Activated gamma-delta T cell treated with Interleukin-2 at 50 U/mL for 16 hours (primary cell): ENCODE results near the gene CNPY1.
"Not testable (repeated sequence)": the region's sequence is repeated elsewhere in the genome, so short reads cannot be mapped to it uniquely, and the experiment has no call there.

ENCODE experiments used
- DNase-seq: peaks from one replicate; pipeline ENCODE4 v3.0.0-alpha.2; 2020

The CNPY1 gene

DNA sequence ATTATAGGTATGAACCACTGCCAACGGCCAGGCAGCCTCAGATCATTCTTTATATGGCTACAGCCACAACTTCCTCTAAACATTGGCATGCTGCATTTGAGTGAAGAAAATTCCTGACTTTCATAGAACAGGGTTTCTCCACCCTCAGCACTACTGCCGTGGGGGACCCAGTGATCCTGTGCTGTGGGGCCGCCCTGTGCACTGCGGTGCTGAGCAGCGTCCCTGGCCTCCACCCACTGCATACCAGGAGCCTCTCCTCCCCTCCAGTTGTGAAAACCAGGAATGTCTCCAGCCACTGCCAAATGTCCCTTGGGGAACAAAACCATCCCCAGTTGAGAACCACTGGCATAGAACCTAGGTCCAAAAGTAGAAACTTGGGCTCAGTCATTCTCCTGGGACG lies 15.8 kb downstream of the CNPY1 start:
- no peak for DNase-seq

DNA sequence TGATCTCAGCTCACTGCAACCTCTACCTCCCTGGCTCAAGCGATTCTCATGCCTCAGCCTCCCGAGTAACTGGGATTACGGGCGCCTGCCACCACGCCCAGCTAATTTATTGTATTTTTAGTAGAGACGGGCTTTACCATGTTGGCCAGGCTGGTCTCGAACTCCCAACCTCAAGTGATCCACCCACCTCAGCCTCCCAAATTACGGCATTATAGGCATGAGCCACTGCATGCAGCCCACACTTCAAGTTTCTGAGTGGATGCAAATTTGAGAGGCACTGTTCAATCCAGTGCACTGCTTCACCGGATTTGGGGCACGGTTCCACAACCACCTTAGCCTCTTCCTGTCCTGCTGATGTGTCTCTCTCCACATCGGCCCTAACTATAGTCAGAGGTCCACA lies 16.5 kb downstream of the CNPY1 start:
- no peak for DNase-seq

DNA sequence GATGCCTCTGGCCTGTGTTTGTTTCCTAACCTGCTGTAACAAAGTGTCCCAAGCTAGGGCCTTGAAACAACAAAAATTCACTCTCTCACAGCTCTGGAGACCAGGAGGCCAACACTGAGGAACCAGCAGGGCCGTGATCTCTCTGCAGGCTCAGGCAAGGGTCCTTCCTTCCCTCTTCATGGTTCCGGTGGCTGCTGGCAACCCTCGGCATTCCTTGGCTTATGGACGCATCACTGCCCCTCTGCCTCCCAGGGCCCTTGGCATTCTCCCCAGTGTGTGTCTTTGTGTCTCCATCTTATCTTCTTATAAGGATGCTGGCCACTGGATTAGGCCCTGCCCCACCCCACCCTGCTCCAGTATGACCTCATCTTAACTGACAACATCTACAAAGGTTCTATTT lies 17.0 kb downstream of the CNPY1 start:
- DNase-seq = no peak

DNA sequence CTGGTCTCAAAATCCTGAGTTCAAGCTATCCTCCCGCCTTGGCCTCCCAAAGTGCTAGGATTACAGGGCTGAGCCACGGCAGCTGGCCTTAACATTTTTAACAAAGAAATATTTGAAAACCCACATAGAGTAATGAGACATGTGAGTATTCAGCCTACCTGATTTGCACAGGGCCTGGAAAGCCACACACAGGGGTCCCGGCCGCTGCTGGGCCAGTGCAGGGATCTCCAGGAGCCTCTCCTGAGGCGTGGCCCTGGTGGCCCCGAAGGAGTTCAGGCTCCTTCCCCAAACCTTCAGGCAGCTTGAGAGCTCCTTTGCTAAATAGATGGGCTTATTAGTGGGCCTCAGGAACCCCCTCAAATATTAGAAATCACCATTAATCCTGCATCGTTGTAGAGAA lies 18.7 kb downstream of the CNPY1 start:
- no peak for DNase-seq

DNA sequence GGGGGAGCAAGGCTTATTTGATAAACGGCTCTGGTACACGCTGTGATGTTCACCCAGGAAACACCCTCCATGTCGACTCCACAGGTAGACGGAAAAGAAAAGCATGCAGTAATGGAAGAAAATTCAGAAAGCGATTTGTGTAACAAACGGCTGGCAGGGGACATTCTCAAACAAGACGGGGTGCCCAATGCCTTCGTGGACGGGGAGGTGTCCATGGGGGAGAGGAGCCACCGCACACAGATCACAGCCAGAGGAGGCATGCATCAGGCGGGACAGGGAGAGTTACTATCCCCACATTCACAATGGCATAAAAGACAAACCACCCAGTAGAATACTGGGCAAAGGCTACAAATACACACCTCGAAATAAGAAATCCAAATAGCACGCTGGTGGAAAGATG lies 20.1 kb downstream of the CNPY1 start:
- no peak for DNase-seq

DNA sequence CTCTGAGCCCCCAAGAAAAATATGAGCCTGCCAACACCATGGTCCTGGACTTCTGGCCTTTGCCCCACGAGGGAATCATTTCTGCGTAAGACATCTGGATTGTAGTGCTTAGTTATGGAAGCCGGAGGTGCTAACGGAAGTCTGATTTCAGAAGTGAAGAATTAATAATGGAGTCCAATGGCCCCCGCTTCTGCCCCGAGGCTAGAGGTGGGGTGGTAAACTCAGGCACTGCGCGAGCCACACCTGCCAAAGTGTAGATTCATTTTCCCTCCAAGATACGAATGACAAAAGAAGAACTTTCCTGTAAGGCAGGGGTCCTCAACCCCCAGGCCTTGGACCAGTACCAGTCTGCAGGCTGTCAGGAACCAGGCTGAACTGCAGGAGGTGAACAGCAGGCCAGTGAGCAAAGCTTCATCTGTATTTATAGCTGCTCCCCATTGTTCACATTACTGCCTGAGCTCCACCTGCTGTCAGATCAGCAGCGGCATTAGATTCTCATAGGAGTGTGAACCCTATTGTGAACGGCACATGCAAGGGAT lies 22.3 kb downstream of the CNPY1 start:
- DNase-seq = no peak

DNA sequence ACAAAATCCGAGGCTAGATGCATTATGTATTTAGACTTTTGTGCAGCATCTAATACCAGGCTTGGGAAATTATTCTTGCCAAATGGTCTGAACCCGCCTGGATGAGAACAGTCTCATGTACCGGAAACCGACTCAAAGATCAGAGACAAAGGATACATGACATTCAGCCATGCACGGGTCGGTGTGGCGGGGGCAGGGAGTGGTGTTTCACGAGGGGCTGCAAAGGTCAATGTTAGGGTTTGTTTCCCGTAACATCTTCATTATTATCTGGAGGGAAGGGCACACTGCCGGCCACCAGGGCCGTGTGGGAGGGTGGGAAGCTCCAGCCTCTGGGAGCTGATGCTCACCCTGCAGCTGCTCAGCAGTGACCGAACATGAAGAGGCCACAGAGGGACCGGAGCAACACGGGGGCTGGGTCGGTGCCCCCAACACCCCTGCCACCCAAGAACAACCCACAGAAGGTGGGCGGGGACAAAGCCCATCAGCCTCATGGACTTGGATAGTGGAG lies 23.1 kb downstream of the CNPY1 start:
- DNase-seq = no peak

DNA sequence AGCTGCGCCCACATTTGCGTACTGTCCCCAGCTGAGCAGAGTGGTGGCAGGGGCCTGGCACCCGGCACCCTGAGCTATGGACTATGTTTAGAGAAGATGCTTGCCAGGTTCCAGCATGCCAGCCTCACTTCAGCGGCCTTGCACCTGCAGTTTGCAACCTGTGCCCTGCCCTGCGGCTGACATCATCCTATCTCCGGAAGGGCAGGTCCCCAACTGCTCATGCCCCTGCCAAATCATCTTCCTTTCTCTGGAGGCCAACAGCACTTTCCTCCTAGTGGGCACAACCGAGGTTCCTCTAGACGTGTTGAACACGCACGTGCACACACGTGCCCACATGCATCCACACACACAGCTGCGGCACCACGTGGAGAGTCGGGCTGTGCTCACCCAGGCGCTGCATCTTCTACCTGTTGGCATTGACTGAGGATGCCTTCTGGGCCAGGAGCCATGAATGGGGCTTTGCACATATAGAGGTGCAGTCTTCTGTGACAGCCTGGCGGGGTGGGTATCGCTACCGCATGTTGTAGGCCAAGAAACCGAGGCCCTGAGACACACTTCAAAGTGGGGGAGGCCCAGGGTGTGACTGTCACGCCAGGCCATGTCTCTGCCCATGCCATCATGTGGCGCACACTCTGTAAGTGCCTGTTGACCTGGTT lies 24.5 kb downstream of the CNPY1 start:
- DNase-seq = no peak

DNA sequence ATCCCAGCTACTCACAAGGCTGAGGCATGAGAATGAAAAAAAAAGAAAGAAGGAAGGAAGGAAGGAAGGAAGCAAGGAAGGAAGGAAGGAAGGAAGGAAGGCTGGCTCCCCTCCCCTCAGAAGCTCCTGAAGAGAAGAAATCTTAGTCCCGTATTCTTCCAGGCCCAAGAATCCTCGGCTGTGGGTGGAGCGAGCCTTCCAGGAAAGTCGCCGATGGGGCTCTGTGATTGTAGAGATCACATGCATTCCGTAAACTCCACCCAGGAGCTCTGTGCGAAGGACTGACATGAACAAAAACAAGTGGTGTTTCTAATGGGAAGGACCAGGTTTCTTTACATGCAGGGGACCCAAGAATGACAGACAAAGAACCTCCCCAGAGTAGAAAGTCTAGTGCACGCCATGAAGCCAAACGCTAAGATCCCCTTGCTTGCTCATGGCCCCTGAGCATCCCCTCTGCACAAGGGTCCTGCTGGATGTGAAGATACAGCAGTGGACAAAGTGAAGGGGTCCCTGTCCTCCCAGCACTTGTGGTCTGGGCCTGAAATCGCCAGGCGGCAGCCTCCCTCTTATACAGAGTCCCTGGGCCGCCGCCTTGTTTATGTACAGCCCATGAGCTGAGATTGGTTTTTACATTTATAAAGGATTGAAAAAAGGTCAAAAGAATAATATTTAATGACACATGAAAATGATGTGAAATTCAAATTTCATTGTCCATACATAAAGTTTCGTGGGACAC lies 25.2 kb downstream of the CNPY1 start:
- DNase-seq = no peak

DNA sequence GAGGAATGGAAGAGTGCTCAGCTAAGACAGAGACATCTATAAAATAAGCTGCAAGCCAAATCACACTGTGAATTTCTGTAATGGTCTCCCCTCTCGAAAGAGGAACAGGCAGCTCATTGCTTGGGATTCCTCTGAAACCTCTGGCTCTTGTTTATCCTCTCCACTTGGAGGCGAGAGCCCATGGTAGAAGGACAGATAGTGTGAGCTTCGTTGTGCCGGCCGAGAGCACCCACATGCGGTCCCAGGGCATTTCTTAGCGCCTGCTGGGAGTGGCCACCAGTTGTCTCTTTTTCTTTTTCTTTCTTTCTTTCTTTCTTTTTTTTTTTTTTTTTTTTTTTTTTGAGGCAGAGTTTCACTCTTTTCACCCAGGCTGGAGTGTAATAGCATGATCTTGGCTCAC lies 26.2 kb downstream of the CNPY1 start:
- DNase-seq = no peak

DNA sequence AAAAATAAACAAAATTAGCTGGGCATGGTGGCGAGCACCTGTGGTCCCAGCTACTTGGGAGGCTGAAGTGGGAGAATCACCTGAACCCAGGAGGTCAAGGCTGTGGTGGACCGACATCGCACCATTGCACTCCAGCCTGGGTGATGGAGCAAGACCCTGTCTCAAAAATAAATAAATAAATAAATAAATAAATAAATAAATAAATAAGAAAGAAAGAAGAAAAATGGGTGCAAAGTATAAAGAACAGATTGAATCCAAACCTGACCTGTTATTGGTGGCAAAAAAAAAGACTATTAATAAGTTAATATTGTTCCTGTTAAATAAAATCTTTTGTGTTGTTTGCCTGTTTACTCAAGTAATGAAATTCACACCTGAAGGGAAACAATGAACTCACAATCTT lies 27.0 kb downstream of the CNPY1 start:
- DNase-seq = not testable (repeated sequence)

DNA sequence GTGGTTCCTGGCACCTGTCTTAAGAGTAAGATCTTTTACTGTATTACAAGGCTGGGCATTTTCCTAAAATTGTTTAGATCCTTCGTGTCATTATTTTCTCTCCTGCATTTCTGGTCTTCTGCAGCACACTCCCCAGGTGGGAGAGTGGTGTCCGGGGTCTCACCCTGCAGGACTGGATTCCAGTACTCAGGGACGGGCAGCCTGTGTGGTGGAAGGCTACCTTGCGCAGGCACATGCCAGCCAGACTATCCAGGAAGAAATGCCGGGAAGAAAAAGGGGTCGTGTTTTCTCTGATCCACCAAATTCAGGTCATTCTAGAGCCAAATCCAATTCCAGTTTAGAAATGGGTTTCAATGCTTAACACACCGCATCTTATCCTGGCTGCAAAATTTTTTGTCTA lies 27.7 kb downstream of the CNPY1 start:
- DNase-seq = no peak

DNA sequence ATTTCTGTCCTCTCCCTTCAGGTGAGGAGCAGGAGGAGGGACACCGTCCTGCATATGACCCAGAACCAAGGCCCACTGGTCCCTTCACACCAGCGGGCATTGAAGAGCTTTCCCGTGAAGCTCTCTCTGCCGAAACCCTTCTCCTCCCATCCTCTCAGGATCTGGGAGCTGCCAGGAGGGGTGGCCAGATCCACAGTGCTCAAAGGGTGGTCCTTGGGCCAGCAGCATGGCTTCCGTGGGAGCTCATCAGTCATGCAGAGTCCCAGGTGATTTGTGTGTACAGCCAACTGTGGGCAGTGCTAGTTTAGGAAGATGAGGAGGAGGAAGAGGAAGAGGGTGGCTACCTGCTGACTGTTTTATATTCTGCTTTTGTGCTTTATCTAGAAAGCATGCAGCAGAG lies 28.4 kb downstream of the CNPY1 start:
- DNase-seq = no peak

DNA sequence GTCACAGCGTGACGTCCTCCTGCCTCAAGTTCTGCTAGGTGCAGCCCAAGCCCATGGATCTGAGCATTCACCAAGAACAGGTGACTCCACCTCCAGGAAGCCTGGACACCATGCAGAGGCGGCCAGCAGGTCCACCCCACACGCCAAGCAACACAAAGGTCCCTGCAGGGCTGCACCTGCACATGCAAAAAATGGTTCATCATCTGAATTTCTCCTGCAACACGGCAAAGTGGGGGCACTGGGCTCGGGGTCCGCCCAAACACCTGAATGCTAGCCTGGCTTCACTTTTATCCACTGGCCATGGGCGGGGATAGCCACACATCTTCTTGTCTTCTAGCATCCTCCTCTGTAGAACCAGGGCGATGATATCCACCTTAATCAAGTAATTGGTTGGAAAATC lies 28.9 kb downstream of the CNPY1 start:
- no peak for DNase-seq

DNA sequence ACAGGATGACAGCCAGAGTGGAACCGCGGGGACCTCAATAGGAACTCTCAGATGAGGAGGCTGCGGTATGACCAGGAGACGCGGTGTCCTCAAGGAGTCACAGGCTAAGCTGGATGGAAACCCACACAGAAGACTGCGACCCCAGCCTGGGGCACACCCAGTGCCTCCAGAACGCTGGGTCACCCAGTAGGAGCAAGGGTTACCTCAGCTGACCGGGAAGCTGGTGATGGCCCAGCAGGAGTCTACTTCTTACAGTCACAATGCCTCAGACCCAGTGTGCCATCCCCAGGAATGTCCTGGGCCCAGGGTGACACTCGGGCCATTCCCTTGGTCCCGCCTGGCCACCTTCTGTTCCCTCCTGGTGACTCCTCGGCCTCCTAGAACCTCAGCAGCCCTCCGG lies 29.9 kb downstream of the CNPY1 start:
- DNase-seq = no peak

DNA sequence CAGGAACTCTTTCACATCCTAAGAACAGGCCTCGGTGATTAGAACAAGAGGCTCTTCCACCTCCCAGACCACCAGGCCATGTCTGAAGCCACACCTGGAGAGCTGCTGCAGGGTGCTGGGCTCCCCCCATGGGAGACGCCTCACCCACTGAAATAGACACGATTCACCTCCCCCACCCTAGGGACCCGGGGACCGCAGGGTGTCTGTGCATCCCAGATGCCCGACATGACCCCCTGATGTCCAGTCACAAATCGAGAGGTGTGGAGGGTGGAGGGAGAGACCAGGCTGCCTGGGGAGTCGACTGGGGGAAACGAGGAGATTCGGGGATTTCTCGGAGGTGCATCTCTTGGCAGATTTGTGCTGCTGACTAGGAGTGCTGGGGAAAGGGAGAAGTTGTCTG lies 31.0 kb downstream of the CNPY1 start:
- DNase-seq = no peak

DNA sequence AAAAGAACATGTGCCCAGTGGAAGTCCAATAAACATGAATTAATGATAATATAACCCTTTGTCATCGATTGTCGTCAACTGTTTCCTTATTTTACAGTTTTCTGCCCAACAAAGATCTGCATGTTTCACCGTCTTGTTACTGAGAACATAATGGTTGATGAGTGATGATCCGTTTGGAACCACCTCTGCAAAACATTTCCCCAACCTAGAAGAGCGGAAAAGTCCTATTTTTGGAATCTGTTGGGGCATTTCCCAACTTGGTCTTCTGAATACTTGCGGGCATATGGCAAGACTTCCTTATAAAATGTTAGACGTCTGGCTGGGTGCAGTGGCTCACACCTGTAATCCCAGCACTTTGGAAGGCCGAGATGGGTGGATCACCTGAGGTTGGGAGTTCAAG lies 32.1 kb downstream of the CNPY1 start:
- DNase-seq = no peak

DNA sequence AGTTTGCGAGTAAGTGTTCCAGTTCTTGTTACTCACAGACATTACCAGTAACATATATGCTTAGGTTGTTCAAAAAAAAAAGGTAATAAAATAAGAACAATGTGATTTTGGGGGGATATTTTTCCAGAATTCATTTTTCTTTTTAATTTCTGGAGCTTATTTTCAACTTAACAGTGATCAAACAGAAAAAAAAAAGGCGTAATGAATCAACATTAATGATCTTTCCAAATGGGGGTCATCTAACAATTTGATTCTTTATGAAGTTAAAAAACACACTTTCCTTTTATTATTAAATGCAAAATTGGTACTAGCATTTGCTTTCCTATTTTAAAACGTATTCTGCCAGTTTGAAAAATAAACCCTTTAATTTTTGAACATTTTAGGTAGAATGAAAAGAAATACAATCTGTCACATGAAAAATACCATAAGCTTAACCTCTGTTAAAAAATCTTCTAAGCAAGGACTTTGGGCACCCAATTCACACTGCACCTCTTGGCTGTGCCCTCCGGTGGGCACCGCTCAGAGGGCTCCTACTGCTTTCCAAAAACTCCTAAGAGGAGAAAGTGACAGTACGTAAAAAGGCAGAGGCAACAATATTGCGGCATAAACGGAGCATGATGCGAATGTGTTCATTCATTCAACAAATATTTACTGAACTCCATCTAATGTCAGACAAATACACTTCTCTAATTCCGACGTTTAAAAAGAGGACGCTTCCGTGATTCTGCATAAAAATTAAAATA lies 32.6 kb downstream of the CNPY1 start:
- DNase-seq = no peak

DNA sequence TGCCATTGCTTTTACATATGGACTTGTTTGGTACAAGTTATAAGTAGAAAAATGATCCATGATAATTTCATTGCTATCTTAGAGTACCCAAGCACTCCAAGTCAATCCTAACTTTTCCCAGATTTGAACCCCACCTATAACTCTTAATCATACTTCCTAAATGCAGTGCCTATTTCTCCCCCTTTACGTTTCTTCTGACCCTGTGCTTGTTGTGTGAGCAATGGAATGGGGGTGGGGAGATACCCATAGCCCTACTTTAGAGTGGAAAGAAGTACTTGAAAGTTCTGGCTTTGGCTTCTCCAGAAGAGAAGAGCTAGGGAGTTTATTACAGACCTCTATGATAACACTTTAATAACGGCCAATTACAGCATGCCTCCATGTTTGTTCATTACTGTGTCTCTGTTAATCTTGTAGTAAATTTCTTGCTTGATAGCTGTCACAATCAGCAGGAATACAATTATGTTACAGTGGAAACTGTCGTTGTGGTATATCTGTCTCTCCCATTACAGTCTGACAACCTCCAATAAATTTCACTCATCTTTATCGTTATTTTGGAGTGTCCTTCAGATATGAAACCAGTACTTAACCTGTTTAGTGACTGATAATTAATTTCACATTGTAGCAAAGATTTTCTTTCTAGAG lies 34.0 kb downstream of the CNPY1 start:
- no peak for DNase-seq

DNA sequence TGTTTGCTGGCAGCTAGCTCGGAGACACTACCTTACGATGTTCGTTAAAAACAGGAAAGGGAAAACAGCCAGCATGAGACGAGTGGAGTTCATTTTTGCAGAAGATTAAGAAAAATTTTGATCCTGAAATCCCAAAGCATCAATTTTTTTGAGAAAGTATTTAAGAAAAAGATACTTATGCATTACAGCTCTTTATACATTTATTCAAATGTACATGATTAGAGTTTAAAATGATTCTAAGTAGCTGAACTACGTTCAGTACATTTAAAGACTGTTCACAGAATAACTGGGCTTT lies 34.7 kb downstream of the CNPY1 start:
- DNase-seq = no peak

DNA sequence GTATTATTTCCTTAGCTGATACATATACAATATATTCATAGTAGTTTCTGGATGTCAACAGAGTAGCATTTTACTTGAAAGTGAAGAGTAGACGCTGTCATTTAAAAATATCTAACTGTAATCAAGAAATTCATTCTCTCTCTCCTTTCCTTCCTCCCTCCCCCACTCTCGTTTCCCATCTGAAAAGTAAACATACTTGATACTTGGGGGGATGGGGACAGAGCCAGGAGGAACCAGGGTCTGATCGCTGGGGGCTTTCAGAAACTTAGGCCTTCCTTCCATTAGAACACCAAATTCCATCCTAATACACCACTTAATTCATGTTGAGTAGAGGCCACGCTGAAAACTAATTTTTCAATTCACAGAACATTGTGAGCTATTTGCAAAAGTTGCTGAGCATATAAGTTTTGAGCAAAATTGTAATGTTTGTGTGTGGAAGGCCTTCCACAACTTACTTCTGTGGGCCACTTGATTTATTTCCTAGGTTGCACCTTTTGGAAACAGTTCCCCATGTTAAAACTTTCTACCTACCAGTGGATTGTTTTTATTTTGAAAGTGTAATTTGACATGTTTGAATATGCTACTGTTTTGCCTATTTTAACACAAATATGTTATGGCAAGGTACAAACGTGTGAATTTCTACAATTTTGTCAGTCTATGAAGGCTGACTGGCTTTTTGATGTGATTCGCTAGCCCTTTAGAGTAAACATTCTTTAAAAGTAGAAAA lies 35.2 kb downstream of the CNPY1 start:
- no peak for DNase-seq

DNA sequence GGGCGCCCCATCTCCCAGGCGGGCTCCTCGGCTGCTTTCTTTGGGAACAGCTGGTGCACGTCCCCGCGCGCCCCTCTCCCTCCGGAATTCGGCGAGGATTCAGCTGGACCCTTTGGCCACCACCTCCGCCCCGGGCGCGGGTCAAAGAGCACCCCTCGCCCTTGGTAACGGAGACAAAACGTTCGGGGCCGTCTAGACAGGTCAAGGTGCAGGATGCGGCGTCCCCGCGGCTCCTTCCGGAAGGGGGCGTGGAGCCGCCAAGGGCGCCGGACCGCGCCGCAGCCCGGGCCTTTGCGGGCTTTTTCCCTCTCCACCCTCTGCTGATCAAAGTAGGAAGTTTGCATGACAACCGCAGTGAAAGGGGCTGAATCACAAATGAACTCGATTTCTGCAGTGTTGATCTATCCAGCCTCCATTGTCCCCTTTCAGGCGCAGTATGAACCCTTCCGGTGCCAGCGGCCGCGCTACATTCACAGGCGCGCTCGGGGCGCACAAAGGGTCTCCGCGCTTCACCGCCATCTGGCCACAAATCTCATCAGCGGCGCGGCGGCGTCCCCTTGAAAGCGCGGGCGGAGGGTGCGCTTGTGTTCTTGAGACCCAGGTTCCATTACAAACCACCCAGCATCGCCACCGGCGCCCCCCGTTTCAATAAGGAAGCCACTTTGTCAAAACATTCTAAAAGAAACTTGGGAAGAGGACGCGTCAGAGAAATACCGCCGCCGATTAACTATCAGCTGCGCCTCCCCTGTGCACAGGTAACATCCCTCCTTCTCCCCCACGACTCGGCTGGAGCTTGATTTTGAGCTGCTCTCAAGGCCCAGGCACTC lies 36.4 kb downstream of the CNPY1 start:
- DNase-seq = no peak
